Hepatocyte (in vitro differentiated cells): ENCODE results near the gene RANGRF. TPM values are rescaled to one million over a fixed set of nuclear protein-coding genes. Genes with fewer than 3 reads are reported as not detected.

ENCODE experiments used
- DNase-seq: peaks from one replicate; pipeline ENCODE4 v3.0.0-alpha.2; 2016; ENCODE audit warnings: low spot score
- H2AFZ ChIP-seq: fragments of 200-600 bp; sonication (generic); 2 replicates; pipeline ENCODE4 v1.6.0; 2016; ENCODE audit warnings: antibody characterized with exemption, mild to moderate bottlenecking
- H3K27ac ChIP-seq: fragments of 200-600 bp; sonication (generic); 2 replicates; pipeline ENCODE4 v1.5.1; 2016; ENCODE audit warnings: mild to moderate bottlenecking
- H3K27me3 ChIP-seq: fragments of 200-600 bp; sonication (generic); 2 replicates; pipeline ENCODE4 v1.6.1; 2016
- H3K36me3 ChIP-seq: fragments of 200-600 bp; sonication (generic); replicated peaks from 2 replicates; pipeline ENCODE4 v1.5.1; 2016; ENCODE audit warnings: low read depth; ENCODE audit not compliant: insufficient read depth
- H3K4me1 ChIP-seq: fragments of 200-600 bp; sonication (generic); 2 replicates; pipeline ENCODE4 v1.5.1; 2016; ENCODE audit warnings: mild to moderate bottlenecking, moderate library complexity; ENCODE audit not compliant: insufficient read depth
- H3K4me2 ChIP-seq: fragments of 200-600 bp; sonication (generic); 2 replicates; pipeline ENCODE4 v1.6.0; 2016
- H3K4me3 ChIP-seq: fragments of 200-600 bp; sonication (generic); 2 replicates; pipeline ENCODE4 v1.5.1; 2016; ENCODE audit warnings: mild to moderate bottlenecking
- H3K79me2 ChIP-seq: fragments of 200-600 bp; sonication (generic); 2 replicates; pipeline ENCODE4 v1.6.0; 2017; ENCODE audit warnings: mild to moderate bottlenecking
- H3K9me2 ChIP-seq: fragments of 200-600 bp; sonication (generic); replicated peaks from 2 replicates; pipeline ENCODE4 v1.6.0; 2017; ENCODE audit warnings: mild to moderate bottlenecking; ENCODE audit not compliant: insufficient read depth
- H3K9me3 ChIP-seq: fragments of 200-600 bp; sonication (generic); 2 replicates; pipeline ENCODE4 v1.5.1; 2016; ENCODE audit warnings: low read depth, mild to moderate bottlenecking
- H4K20me1 ChIP-seq: fragments of 200-600 bp; sonication (generic); 2 replicates; pipeline ENCODE4 v1.6.0; 2016; ENCODE audit warnings: mild to moderate bottlenecking; ENCODE audit not compliant: insufficient read depth, poor library complexity, severe bottlenecking
- CTCF ChIP-seq: fragments of 200-600 bp; sonication (generic); IDR thresholded peaks from 2 replicates; pipeline ENCODE4 v1.5.1; 2016; ENCODE audit warnings: antibody characterized with exemption, mild to moderate bottlenecking; ENCODE audit not compliant: poor library complexity
- EZH2 ChIP-seq: fragments of 200-600 bp; sonication (generic); IDR thresholded peaks from 2 replicates; pipeline ENCODE4 v1.6.1; 2016; ENCODE audit warnings: antibody characterized with exemption, mild to moderate bottlenecking, borderline replicate concordance
- EZH2phosphoT487 ChIP-seq: fragments of 200-600 bp; sonication (generic); IDR thresholded peaks from one replicate; pipeline ENCODE4 v1.6.1; 2018; ENCODE audit warnings: antibody characterized with exemption, mild to moderate bottlenecking, low read depth, moderate library complexity; ENCODE audit not compliant: unreplicated experiment, severe bottlenecking
- WGBS: methylation state at CpG from one replicate; pipeline ENCODE4 v1.1.6; 2016; ENCODE audit warnings: low lambda C conversion rate; ENCODE audit errors: missing lambda C conversion rate; 5-methylcytosine and 5-hydroxymethylcytosine counted together
- polyA plus RNA-seq: library from polyadenylated mRNA; unstranded; fragments of >200 nt; fragmentation: Nextera tagmentation; extraction: Ambion mirVana; gene quantifications from 2 replicates; pipeline ENCODE4 v1.2.1, GENCODE V29; 2016
- total RNA-seq: library from RNA; depleted of rRNA; stranded (reverse); fragments of >200 nt; gene quantifications from 2 replicates; pipeline ENCODE4 v1.2.3, GENCODE V29; 2014

The RANGRF gene
- total and polyA plus RNA-seq, 2 experiments from 2014 or later, result 7.9 to 41.9 TPM

GRCh38 chr17:8256691-8257090 lies 31.8 kb upstream of the RANGRF start:
- Histone ChIP-seq H3K4me2 (no peak overlapping the region), H3K36me3 (no peaks in the 10 kb centered on the region), H3K9me3 (no peaks in the 10 kb centered on the region), H3K27ac (no peak overlapping the region), H3K79me2 (peaks cover 9% of the 10 kb centered on the region), H4K20me1 (no peaks in the 10 kb centered on the region), H3K4me3 (no peak overlapping the region), H3K4me1 (no peaks in the 10 kb centered on the region), H3K27me3 (no peaks in the 10 kb centered on the region), H2AFZ (no peak overlapping the region), H3K9me2 (no peaks in the 10 kb centered on the region)
- no peak for DNase-seq
- TF ChIP-seq EZH2phosphoT487 (no peak), CTCF (no peak), EZH2 (no peak)
- 96% methylated on average over 6 of the region's 6 CpGs for WGBS

- TF ChIP-seq EZH2 (no peak), EZH2phosphoT487 (no peak), CTCF (no peak)
- H3K4me3 ChIP-seq, result no peak overlapping the region
- H3K79me2 ChIP-seq, result no peaks in the 10 kb centered on the region
- DNase-seq, result no peak
- no peak overlapping the region for H2AFZ ChIP-seq
- H3K27me3 ChIP-seq, result no peaks in the 10 kb centered on the region
- no peak overlapping the region for H3K27ac ChIP-seq
- H3K9me2 ChIP-seq, result no peaks in the 10 kb centered on the region
- H4K20me1 ChIP-seq, result no peaks in the 10 kb centered on the region
- no peak overlapping the region for H3K4me2 ChIP-seq
- H3K4me1 ChIP-seq, result no peaks in the 10 kb centered on the region
- no peaks in the 10 kb centered on the region for H3K9me3 ChIP-seq
- 99% methylated on average over 8 of the region's 8 CpGs for WGBS
- no peaks in the 10 kb centered on the region for H3K36me3 ChIP-seq
Observed at GRCh38 chr17:8257801-8258200, 30.7 kb upstream of the RANGRF start.

GRCh38 chr17:8264320-8264719 lies 24.1 kb upstream of the RANGRF start:
- Histone ChIP-seq H3K4me1 (no peaks in the 10 kb centered on the region), H4K20me1 (no peaks in the 10 kb centered on the region), H3K9me2 (no peaks in the 10 kb centered on the region), H3K79me2 (no peaks in the 10 kb centered on the region), H3K4me2 (no peak overlapping the region), H2AFZ (no peak overlapping the region), H3K27me3 (no peaks in the 10 kb centered on the region), H3K36me3 (no peaks in the 10 kb centered on the region), H3K9me3 (no peaks in the 10 kb centered on the region), H3K4me3 (no peak overlapping the region), H3K27ac (no peak overlapping the region)
- over 99% methylated on average over 9 of the region's 10 CpGs for WGBS
- TF ChIP-seq EZH2phosphoT487 (no peak), EZH2 (no peak), CTCF (no peak)
- no peak for DNase-seq
